ACC112 (cell line): Measurements from ENCODE around the gene YIF1A.

Experiments used
- H2AFZ ChIP-seq: fragments of 200-600 bp; sonication (generic); one replicate; pipeline ENCODE4 v1.6.0; 2017; ENCODE audit warnings: antibody characterized with exemption, low read length; ENCODE audit not compliant: unreplicated experiment
- H3K27ac ChIP-seq: fragments of 200-600 bp; sonication (generic); 2 replicates; pipeline ENCODE4 v1.5.1; 2014; ENCODE audit warnings: low read depth, mild to moderate bottlenecking, antibody characterized with exemption, low read length, moderate library complexity
- H3K27me3 ChIP-seq: fragments of 200-600 bp; sonication (generic); 2 replicates; pipeline ENCODE4 v1.6.1; 2014; ENCODE audit warnings: mild to moderate bottlenecking, antibody characterized with exemption, low read length, moderate library complexity, mixed read lengths; ENCODE audit not compliant: insufficient read depth
- H3K36me3 ChIP-seq: fragments of 200-600 bp; sonication (generic); 2 replicates; pipeline ENCODE4 v1.6.1; 2016; ENCODE audit warnings: mild to moderate bottlenecking, antibody characterized with exemption, low read length, moderate library complexity, mixed read lengths; ENCODE audit not compliant: insufficient read depth
- H3K4me1 ChIP-seq: fragments of 200-600 bp; sonication (generic); one replicate; pipeline ENCODE4 v1.6.1; 2016; ENCODE audit warnings: low read length, mixed read lengths; ENCODE audit not compliant: insufficient read depth, unreplicated experiment, control insufficient read depth
- H3K4me3 ChIP-seq: fragments of 200-600 bp; sonication (generic); 2 replicates; pipeline ENCODE4 v1.5.1; 2014; ENCODE audit warnings: mild to moderate bottlenecking, low read depth, low read length
- H3K79me2 ChIP-seq: fragments of 200-600 bp; sonication (generic); one replicate; pipeline ENCODE4 v1.6.0; 2016; ENCODE audit warnings: low read length; ENCODE audit not compliant: control insufficient read depth, unreplicated experiment, insufficient read depth

Gene YIF1A

DNA sequence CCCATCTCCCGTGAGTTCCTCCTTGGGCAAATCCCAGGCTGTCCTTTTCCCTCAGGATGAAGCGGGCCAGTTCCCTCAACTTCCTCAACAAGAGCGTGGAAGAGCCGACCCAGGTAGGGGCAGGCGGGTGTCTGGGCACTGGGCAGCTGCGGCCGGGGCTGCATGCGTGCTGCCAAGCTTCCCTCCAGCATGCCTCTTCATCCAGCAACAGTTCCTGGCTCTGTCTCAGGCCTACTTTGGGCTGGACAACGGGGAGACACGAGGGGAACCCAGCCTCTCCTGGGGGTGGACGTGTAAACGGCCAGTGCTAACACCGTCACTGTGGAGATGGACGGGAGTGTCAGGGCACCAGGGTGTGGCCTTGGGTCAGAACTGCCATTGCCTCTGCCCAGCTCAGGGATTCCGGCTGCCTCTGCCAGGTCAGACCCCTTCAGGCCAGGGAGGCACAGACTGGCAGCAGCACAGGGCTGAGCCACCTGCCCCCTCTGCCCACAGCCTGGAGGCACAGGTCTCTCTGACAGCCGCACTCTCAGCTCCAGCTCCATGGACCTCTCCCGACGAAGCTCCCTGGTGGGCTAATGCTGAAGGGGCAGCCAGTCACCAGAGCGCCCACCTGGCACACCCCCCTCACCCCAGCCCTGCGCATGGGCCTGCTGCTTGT is 22.4 kb downstream of the YIF1A start:
- Histone ChIP-seq H3K27ac (no peak overlapping the region), H3K4me1 (peaks cover 8% of the 10 kb centered on the region), H3K36me3 (no peaks in the 10 kb centered on the region; the same call in 1 of the 2 replicates), H2AFZ (no peak overlapping the region), H3K4me3 (peak overlapping the region; percentile 95; the same call in 1 of the 2 replicates), H3K79me2 (peaks cover 23% of the 10 kb centered on the region), H3K27me3 (no peaks in the 10 kb centered on the region)

- Histone ChIP-seq H2AFZ (no peak overlapping the region), H3K27ac (no peak overlapping the region), H3K36me3 (no peaks in the 10 kb centered on the region; the same call in 1 of the 2 replicates), H3K27me3 (no peaks in the 10 kb centered on the region), H3K79me2 (peaks cover 21% of the 10 kb centered on the region), H3K4me1 (peaks cover 8% of the 10 kb centered on the region), H3K4me3 (no peak overlapping the region)
Observed at GRCh38 chr11:66265531-66266377, 23.2 kb downstream of the YIF1A start.

DNA sequence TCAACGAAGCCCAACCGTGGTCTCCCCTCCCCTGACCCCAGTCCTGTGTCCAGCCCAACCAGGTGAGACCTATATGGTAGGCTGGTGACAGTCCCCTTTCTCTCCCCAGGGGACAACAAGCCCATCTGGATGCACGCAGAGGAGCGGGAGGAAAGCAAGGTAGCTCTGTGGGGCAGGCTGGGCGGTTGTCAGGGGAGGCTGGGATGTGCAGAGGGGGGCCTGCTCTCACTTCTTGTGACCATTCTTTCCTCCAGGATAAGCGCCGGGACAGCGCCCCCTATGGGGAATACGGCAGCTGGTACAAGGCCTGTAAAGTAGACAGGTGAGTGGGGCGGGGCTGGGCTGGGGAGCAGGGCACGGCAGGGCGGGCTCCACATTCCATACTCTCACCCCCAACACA is 24.0 kb downstream of the YIF1A start:
- Histone ChIP-seq H3K4me1 (peaks cover 6% of the 10 kb centered on the region), H3K79me2 (peaks cover 13% of the 10 kb centered on the region), H2AFZ (no peak overlapping the region), H3K4me3 (no peak overlapping the region), H3K27me3 (no peaks in the 10 kb centered on the region), H3K36me3 (no peaks in the 10 kb centered on the region; the same call in 1 of the 2 replicates), H3K27ac (no peak overlapping the region)

- Histone ChIP-seq H3K27ac (no peak overlapping the region), H2AFZ (no peak overlapping the region), H3K4me1 (peaks cover under 1% of the 10 kb centered on the region), H3K79me2 (peaks cover 7% of the 10 kb centered on the region), H3K27me3 (no peaks in the 10 kb centered on the region), H3K36me3 (peaks cover 3% of the 10 kb centered on the region; the same call in 1 of the 2 replicates), H3K4me3 (no peak overlapping the region)
Observed at GRCh38 chr11:66264383-66264782, 24.6 kb downstream of the YIF1A start.

DNA sequence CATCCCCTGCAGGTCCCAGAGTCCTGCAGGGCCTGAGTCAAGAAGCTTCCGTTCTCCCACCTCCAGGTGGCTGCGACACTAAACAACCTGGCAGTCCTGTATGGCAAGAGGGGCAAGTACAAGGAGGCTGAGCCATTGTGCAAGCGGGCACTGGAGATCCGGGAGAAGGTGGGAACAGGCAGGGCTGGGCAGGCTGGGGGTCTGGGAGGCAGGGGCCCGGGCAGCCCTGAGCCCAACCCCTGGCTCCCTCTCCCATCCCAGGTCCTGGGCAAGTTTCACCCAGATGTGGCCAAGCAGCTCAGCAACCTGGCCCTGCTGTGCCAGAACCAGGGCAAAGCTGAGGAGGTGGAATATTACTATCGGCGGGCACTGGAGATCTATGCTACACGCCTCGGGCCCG is 25.2 kb downstream of the YIF1A start:
- H2AFZ ChIP-seq: no peak overlapping the region
- no peaks in the 10 kb centered on the region for H3K4me1 ChIP-seq
- no peaks in the 10 kb centered on the region for H3K27me3 ChIP-seq
- H3K4me3 ChIP-seq: no peak overlapping the region
- no peak overlapping the region for H3K27ac ChIP-seq
- peaks cover 1% of the 10 kb centered on the region for H3K79me2 ChIP-seq
- H3K36me3 ChIP-seq: peaks cover 3% of the 10 kb centered on the region; the same call in 1 of the 2 replicates

DNA sequence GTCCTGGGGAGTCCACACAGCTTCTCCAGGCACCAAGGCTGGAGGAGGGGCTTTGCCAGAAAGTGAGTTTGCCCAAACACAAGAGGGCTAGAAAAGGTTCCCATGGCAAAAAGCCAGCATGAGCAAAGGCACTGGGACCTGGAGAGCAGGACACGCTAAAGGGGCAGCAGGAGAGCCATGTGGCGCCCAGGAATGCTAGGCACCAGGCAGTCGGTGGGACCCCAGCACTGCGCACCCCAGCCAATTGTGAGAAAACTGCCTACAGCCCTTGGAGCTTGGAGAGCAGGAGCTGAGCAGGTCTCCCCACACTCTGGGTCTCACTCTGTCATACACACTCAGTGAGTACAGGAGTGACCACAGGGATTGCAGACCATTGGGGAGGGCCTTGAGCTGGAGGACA is 25.7 kb downstream of the YIF1A start:
- Histone ChIP-seq H3K4me3 (no peak overlapping the region), H3K36me3 (peaks cover 3% of the 10 kb centered on the region; the same call in 1 of the 2 replicates), H3K79me2 (no peaks in the 10 kb centered on the region), H3K27me3 (no peaks in the 10 kb centered on the region), H2AFZ (no peak overlapping the region), H3K4me1 (no peaks in the 10 kb centered on the region), H3K27ac (no peak overlapping the region)

- Histone ChIP-seq H2AFZ (no peak overlapping the region), H3K36me3 (peaks cover 3% of the 10 kb centered on the region; the same call in 1 of the 2 replicates), H3K27ac (no peak overlapping the region), H3K27me3 (no peaks in the 10 kb centered on the region), H3K4me3 (no peak overlapping the region), H3K79me2 (no peaks in the 10 kb centered on the region), H3K4me1 (no peaks in the 10 kb centered on the region)
Observed at GRCh38 chr11:66262696-66263095, 26.2 kb downstream of the YIF1A start.

- Histone ChIP-seq H3K79me2 (no peaks in the 10 kb centered on the region), H3K27ac (no peak overlapping the region), H3K27me3 (no peaks in the 10 kb centered on the region), H2AFZ (no peak overlapping the region), H3K4me3 (no peak overlapping the region), H3K36me3 (peaks cover 3% of the 10 kb centered on the region; the same call in 1 of the 2 replicates), H3K4me1 (no peaks in the 10 kb centered on the region)
Observed at GRCh38 chr11:66262191-66262590, 26.8 kb downstream of the YIF1A start.

DNA sequence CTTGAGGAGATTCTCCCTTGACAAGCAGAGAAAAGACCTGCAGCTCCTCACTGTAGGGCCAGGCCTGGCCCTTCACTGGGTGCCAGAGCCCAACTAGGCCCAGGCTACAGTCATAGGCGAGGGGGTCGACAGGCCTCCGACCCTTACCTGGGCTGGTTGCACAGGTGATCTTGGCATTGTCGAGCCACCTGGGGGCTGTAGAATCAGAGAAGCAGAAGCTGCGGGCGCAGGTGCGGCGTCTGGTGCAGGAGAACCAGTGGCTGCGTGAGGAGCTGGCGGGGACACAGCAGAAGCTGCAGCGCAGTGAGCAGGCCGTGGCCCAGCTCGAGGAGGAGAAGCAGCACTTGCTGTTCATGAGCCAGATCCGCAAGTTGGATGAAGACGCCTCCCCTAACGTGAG is 27.4 kb downstream of the YIF1A start:
- Histone ChIP-seq H3K36me3 (peaks cover 3% of the 10 kb centered on the region; the same call in 1 of the 2 replicates), H3K4me1 (no peaks in the 10 kb centered on the region)

DNA sequence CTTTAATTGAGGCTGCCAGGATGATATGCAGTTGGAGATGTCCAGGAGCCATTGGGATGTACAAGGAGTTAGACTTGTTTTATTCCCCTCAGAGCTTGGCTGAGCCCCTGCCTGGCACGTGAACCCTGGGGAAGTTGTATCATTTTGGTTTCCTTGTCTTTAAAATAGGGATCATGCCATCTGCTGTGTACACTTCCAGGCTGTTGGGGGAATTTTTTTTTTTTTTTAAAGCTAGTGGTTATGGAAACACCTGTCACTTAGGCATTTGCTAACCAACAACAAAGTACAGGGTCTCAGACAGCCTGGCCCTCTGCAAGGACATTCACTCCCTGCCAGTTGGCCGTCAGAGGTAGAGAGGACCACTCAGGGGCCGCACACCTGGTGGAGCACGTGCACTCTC is 29.0 kb downstream of the YIF1A start:
- H3K27me3 ChIP-seq: no peaks in the 10 kb centered on the region
- no peaks in the 10 kb centered on the region for H3K79me2 ChIP-seq
- no peak overlapping the region for H2AFZ ChIP-seq
- H3K4me3 ChIP-seq: no peak overlapping the region
- H3K36me3 ChIP-seq: peaks cover 3% of the 10 kb centered on the region; the same call in 1 of the 2 replicates
- no peaks in the 10 kb centered on the region for H3K4me1 ChIP-seq
- no peak overlapping the region for H3K27ac ChIP-seq

More for the DNA sequence above, 27.4 kb downstream of the YIF1A start:
- H2AFZ ChIP-seq: no peak overlapping the region
- H3K27me3 ChIP-seq: no peaks in the 10 kb centered on the region
- no peaks in the 10 kb centered on the region for H3K79me2 ChIP-seq
- H3K4me3 ChIP-seq: no peak overlapping the region
- no peak overlapping the region for H3K27ac ChIP-seq
